Measurements from ENCODE around the gene TRIM22.
"Not testable (repeated sequence)": the region's sequence is repeated elsewhere in the genome, so short reads cannot be mapped to it uniquely, and the experiment has no call there.

The TRIM22 gene

DNA sequence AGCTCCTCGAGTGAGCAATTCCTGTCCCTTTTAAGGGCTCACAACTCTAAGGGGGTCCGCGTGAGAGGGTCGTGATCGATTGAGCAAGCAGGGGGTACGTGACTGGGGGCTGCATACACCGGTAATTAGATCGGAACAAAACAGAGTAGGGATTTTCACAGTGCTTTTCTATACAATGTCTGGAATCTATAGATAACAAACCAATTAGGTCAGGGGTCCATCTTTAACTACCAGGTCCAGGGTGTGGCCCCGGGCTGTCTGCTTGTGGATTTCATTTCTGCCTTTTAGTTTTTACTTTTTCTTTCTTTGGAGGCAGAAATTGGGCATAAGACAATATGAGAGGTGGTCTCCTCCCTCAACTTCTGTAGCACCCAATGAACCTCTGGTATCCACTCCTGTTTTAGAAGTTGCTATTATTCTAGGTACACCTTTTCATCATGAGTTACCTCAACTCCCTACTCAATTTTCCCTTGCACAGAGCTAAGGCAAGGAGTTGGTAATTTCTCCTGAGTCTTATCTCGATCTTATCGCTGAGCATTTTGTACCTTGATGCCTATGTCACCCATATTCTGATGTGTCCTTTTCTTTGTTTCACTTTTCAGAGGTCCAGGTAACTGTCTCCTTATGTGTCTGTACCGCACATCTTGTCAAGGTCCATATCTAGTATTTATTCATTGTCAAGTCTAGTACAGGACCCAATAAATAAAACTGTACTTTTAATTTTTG is 1.8 kb downstream of the TRIM22 start:
- not testable (repeated sequence) for DNase-seq

DNA sequence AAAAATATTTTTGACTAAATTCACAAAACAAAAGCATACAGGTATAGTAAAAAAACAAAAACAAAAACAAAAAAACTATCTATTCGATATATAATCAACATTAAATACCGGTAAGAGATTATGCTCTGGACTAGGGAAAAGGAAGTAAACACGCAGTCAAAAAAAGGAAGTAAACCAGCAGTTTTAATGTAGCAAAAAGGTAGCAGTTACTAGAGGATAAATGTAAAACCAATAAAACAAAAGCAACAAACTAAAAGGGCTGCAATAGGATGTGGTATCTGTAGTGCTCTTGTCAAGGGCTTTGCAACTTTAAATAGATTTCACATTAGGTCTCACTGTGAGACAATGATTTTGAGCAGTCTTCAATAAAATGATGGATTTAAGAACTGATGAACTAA is 2.4 kb downstream of the TRIM22 start:
- DNase-seq, result no peak

DNA sequence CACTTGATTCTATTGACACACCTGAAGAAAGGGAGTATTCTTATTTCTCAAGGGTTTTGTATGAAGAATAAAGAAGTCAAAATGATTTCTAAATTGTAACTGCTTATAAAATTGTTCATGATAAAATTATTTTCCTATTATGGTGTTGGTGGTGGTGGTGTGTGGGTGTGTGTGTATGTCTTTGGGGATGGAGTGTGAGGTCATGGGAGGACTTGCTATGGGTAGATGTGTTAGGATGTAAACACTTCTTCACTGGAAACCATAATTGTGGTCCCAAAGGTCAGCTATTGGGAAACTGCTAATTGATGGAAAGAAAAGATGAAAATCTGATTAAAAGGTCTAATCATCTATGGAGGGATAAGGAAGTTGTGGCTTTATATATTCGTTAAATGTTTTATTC is 5.1 kb downstream of the TRIM22 start:
- DNase-seq, result no peak

DNA sequence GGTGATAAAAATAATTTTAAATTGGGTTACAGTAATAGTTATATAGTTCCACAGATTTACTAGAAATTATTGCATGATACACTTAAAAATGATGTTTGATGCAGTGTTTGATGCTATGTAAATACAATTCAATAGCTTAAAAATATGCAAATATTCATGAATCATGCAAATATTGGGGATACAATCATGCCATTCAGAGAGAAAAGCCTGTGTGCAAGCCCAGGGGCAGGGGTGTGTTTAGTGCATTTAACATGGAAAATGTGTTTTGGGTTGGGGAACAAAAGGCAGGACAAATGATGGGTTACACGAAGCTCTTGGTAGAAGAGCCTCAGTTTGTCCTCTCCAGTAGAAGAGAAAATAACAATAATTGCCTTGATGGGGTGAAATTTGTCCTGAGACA is 6.0 kb downstream of the TRIM22 start:
- DNase-seq, result no peak

DNA sequence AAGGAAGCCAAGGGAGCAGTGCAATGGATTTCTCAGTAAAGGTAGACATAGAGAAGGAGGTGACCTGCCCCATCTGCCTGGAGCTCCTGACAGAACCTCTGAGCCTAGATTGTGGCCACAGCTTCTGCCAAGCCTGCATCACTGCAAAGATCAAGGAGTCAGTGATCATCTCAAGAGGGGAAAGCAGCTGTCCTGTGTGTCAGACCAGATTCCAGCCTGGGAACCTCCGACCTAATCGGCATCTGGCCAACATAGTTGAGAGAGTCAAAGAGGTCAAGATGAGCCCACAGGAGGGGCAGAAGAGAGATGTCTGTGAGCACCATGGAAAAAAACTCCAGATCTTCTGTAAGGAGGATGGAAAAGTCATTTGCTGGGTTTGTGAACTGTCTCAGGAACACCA is 6.6 kb downstream of the TRIM22 start:
- no peak for DNase-seq

DNA sequence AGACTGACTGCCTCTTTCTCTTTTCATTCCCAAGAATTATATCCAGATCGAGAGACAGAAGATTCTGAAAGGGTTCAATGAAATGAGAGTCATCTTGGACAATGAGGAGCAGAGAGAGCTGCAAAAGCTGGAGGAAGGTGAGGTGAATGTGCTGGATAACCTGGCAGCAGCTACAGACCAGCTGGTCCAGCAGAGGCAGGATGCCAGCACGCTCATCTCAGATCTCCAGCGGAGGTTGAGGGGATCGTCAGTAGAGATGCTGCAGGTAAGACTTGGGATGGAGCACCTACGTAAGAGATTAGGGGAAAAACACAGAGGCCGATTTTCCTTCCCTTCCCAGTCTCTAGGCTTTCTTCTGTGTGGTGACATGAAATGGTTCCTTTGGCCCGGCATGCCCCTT is 8.7 kb downstream of the TRIM22 start:
- DNase-seq, result no peak

DNA sequence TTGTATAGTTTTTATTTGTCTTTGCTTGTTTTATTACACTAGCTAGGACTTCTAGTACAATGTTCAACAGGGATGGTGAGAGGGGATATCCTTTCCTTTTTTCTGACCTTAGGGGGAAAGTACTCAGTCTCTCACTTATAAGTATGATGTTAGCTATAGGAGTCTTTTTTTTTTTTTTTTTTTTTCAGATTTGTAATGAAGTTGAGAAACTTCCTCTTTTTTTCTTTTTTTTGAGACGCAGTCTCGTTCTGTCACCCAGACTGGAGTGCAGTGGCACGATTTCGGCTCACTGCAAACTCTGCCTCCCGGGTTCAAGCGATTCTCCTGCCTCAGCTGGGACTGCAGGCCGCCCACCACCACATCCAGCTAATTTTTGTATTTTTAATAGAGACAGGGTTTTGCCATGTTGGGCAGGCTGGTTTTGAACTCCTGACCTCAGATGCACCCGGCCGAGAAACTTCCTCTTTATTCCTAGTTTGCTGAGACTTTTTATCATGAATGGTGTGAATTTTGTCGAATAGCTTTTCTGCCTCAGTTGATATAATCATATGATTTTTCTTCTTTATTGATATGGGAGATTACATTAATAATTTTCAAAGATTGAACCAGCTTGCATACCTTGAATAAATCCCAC is 10.9 kb downstream of the TRIM22 start:
- DNase-seq, result no peak

DNA sequence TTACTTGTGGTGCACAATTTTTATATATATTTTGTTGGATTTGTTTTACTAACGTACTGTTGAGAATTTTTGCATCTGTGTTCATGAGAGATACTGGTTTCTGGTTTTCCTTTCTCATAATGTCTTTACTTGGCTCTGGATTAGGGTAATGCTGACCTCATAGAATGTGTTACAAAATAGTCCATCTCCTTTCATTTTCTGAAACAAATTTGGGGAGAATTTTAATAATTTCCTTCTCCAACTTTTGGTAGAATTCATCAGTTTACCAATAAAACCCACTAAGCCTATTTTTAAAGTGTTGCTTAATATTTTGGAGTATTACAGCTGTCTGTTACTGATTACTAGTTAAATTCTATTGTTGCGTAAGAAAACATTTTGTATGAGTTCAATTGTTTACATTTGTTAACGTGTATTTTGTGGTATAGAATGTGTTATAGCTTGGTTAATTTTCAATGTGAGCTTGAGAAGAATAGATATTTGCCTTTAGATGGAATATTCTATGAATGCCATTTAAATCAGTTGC is 11.5 kb downstream of the TRIM22 start:
- no peak for DNase-seq

DNA sequence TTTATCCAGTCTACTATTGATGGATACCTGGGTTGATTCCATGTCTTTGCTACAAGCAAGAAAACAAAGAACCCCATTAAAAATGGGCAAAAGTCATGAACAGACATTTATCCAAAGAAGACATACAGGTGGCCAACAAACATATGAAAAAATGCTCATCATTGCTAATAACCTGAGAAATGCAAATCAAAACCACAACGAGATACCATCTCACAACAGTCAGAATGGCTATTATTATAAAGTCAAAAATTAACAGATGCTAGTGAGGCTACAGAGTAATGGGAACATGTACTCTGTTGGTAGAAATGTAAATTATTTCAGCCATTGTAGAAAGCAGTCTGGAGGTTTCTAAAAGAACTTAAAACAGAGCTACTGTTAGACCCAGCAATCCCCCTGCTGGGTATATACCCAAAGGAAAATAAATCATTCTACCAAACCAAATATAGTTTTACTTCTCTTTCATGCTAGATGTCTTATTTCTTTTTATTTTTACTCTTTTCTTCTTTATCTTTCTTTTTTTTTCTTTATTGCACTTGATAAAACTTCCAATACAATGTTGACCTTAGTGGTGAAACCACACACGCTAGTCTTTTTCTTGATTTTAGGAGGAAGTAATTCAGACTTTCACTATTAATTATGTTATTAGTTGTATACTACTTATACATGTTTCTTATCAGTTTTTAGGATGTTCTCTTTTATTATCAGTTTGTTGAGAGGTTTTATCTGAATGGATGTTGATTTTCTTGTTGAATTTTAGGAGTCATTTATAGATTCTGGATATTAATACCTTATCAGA is 14.3 kb downstream of the TRIM22 start:
- no peak for DNase-seq

DNA sequence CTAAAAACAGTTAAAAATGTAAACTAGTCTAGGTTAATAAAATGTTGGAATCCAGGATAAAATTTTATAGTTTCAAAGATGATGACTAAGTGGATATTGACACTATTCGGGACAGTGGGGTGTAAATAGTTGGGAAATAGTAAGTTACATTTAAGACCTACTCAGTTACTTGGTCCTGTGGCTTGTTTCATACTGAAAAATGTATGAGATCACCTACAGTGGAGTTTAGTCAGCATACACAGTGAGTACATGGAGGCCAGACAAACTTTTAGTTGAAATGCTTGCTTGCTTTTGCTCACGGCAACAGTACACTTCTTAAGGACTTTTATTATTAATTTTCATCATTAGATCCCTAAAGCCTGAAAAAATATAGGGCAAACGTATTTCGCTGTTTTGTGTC is 16.1 kb downstream of the TRIM22 start:
- no peak for DNase-seq

DNA sequence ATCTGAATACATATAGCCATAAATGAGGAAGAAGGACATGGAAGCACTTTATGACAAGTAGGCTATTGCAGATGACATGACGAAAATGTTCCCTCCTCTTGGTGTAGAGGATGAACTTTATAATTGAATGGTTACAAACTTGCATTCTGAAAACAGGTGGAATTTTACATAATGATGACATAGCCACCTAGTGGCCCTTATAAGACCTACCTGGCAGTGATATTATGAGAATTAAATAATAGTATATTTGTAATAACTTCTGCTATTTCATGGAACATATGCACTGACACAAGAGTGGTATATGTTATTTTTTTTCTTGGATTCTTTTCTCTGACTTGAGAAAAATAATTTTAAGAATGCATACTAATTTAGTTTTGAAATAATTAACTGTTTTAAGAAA is 22.9 kb downstream of the TRIM22 start:
- no peak for DNase-seq

DNA sequence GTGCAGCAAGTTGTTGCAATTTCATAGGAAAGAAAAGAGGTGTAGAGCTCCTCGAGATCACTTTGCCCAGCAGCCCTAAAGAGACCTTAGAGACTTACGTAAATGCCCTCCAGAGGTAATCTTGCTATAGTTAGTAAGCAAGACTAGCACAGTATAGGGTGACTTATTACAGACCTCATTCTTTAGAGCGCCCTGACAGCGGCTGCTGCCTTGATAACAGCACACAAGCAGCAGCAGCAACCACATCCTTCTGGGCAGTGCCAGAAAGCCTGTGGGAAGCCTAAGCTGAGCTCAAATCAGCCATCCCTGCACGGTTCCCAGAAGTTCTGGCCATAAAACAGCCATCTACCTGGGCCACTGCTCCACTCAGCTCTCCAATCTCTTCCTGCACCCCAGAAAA is 24.1 kb downstream of the TRIM22 start:
- DNase-seq, result no peak

DNA sequence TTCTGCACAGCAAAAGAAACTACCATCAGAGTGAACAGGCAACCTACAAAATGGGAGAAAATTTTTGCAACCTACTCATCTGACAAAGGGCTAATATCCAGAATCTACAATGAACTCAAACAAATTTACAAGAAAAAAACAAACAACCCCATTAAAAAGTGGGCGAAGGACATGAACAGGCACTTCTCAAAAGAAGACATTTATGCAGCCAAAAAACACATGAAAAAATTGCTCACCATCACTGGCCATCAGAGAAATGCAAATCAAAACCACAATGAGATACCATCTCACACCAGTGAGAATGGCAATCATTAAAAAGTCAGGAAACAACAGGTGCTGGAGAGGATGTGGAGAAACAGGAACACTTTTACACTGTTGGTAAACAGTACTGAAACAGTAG is 26.9 kb downstream of the TRIM22 start:
- DNase-seq, result not testable (repeated sequence)

DNA sequence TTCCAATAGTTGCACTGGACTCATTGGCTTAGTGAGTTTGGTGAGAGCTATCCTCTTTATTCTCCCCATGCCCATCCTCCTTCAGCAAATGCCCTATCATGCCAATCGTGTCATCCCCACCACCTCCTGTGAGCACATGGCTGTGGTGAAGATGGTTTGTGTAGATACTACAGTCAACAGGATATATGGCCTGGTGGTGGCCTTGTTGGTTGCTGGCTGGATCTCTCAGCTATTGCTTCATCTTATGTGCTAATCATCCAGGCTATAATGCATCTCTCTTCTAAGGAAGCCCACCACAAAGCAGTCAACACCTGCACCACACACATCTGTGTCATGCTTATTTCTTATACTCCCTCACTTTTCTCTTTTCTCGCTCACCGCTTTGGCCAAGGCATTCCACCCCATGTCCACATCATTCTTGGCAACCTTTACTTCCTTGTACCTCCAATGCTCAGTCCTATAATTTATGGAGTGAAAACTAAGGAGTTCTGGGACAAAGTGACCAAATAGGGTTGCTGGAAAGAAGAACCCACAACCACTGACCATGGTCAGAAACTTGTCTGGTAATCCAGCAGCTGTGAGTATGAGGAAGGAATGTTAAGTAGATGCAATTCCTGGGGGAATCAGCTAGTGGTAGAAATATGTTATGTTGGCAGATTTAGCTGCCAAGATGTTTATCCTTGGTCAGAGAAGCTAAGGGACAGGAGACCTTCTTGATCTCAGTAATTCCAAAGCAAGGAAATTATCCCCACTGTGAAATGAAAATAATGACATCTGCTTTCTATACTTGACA is 30.3 kb downstream of the TRIM22 start:
- DNase-seq, result no peak

DNA sequence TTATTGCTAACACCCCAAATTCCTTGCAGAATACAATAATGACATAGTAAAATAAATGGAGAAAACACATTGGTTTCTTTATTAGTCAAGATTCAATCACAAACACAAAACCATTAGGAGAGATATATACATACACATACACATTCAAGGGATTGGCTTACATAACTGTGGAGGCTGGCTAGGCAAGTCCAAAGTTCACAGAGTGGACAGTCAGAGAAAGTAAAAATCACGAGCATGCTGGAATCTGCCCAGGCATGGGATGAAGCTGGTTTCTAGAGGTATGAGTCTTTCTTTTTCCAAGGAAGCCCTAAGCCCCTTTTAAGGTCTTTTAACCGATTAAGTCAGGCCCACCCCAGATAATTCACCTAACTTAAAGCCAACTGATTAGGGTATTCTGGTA is 33.0 kb downstream of the TRIM22 start:
- no peak for DNase-seq

DNA sequence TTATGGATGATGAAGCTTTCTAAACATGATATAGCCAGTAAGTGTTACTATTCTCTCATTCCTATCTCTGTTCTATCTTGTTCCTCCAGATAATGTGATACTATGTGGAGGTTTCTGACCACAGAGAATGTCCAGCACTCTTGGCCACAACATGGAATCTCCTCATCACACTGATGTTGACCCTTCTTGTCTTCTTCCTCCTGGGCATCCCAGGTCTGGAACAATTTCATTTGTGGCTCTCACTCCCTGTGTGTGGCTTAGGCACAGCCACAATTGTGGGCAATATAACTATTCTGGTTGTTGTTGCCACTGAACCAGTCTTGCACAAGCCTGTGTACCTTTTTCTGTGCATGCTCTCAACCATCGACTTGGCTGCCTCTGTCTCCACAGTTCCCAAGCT is 36.8 kb downstream of the TRIM22 start:
- no peak for DNase-seq

DNA sequence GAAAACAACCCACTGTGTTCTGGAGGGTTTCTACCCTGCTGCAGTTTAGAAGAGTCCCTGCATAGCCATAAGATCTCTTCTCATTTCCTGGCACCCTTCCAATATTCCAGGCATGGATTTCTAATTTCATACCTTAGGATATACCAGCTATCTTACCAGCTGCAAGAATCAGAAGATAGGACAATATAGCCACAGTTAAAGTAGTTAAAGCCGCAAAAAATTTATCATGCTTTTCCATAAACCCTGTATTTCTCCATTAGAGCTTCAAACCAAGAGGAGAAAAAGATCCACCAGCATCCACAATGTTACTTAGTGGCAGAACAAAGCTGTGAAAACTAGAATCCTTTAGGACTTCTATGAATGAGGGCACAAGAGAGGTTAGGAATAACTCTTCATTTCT is 38.1 kb downstream of the TRIM22 start:
- no peak for DNase-seq

DNA sequence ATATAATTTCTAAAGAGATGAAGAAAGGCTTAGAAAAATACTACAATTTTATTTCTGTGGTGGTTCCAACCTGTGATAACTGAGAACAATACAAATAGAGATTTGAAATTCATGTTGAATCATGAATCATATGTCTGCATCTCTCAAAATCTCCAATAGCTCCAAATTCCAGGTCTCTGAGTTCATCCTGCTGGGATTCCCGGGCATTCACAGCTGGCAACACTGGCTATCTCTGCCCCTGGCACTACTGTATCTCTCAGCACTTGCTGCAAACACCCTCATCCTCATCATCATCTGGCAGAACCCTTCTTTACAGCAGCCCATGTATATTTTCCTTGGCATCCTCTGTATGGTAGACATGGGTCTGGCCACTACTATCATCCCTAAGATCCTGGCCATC is 46.8 kb downstream of the TRIM22 start, which contains the start of gene OR56B1:
Gene OR56B1 (plus strand): TSS at position 53 of the 400 bp plus-strand sequence. CDS start 69 bp downstream, at position 122.
- no peak for DNase-seq

DNA sequence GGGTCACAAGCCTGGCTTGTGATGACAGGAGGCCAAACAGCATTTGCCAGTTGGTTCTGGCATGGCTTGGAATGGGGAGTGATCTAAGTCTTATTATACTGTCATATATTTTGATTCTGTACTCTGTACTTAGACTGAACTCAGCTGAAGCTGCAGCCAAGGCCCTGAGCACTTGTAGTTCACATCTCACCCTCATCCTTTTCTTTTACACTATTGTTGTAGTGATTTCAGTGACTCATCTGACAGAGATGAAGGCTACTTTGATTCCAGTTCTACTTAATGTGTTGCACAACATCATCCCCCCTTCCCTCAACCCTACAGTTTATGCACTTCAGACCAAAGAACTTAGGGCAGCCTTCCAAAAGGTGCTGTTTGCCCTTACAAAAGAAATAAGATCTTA is 47.5 kb downstream of the TRIM22 start:
- DNase-seq, result no peak

DNA sequence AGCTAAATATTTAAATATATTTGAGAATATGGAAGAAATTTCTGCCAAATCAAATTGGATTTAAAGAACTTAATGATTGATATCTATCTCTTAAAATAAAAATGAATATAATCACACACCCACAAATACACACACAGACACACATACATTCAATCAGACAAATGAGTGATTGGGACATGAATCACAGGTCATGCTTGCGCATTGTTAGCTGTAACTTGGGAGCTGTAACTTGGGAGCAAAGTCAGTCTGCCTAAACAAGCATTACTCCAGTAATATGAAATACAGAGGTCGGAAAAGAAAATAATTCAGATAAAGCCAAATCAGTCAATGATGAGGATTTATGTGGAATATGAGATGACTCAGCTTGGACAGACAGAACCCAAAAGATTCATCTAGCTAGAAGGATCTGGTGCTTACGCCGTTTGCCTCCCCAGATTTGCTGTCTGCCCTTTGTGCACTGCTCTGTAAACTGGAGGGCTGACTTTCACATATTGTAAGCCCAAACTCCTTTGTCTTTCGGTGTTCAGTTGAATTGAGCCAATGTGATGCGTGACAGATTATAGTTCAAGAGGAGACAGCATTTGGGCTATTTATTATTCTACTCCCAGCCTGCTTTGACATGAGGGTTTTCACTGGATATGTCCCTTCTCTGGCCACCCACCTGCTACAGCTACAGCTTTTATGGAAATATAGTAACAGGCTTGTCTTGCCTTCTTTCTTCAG is 48.2 kb downstream of the TRIM22 start:
- DNase-seq, result no peak

DNA sequence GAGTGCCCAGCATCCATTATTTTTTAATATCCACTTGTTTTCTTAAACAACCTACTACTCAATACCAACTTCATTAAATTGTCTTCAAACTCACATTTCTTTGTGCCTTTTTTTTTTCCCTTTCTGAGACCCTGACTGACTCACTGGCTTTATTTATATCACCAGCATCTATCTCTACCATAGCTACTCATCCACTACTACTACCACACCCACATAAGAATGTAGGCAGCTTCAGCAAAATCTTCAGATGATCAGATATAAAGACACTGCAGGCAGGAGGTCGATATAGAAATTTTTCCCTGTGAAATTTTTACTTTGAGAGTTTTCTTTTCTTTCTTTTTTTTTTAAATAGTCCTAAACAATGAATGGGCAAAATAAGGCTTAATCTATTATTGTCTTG is 48.8 kb downstream of the TRIM22 start:
- no peak for DNase-seq

DNA sequence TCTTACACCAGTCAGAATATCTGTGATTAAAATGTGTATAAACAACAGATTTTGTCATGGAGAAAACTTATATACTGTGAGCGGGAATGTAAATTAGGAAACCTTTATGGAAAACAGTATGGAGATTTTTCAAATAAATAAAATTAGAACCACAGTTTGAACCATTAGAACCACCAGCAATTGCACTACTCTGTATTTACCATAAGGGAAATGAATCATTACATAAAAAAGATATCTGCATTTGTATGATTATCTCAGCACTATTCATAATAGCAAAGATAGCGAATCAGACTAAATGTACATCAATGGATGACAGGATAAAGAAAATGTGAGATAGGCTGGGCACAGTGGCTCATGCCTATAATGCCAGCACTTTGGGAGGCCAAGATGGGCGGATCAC is 57.0 kb downstream of the TRIM22 start:
- no peak for DNase-seq
